ENCODE data around the gene WNT8B.

WNT8B gene

GRCh38 chr10:100528123-100528886 is 65.5 kb downstream of the WNT8B start:
- no peak for TF ChIP-seq PPARA (CRISPR knock-in tag; IDR thresholded peaks at IDR 0.05; ENCODE audit: borderline replicate concordance)
- TF ChIP-seq ZFP3 (CRISPR knock-in tag; IDR thresholded peaks at IDR 0.05): no peak
- TF ChIP-seq ARNTL (CRISPR knock-in tag; IDR thresholded peaks at IDR 0.05; ENCODE audit: borderline replicate concordance, low read depth): no peak
- no peak for TF ChIP-seq TCF4 (CRISPR knock-in tag; IDR thresholded peaks at IDR 0.05; ENCODE audit: borderline replicate concordance)
- TF ChIP-seq, protein P1, sequence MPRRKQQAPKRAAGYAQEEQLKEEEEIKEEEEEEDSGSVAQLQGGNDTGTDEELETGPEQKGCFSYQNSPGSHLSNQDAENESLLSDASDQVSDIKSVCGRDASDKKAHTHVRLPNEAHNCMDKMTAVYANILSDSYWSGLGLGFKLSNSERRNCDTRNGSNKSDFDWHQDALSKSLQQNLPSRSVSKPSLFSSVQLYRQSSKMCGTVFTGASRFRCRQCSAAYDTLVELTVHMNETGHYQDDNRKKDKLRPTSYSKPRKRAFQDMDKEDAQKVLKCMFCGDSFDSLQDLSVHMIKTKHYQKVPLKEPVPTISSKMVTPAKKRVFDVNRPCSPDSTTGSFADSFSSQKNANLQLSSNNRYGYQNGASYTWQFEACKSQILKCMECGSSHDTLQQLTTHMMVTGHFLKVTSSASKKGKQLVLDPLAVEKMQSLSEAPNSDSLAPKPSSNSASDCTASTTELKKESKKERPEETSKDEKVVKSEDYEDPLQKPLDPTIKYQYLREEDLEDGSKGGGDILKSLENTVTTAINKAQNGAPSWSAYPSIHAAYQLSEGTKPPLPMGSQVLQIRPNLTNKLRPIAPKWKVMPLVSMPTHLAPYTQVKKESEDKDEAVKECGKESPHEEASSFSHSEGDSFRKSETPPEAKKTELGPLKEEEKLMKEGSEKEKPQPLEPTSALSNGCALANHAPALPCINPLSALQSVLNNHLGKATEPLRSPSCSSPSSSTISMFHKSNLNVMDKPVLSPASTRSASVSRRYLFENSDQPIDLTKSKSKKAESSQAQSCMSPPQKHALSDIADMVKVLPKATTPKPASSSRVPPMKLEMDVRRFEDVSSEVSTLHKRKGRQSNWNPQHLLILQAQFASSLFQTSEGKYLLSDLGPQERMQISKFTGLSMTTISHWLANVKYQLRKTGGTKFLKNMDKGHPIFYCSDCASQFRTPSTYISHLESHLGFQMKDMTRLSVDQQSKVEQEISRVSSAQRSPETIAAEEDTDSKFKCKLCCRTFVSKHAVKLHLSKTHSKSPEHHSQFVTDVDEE (CRISPR knock-in tag; IDR thresholded peaks at IDR 0.05): no peak
- no peak for TF ChIP-seq GLIS3 (CRISPR knock-in tag; IDR thresholded peaks at IDR 0.05)
- TF ChIP-seq, protein P2, sequence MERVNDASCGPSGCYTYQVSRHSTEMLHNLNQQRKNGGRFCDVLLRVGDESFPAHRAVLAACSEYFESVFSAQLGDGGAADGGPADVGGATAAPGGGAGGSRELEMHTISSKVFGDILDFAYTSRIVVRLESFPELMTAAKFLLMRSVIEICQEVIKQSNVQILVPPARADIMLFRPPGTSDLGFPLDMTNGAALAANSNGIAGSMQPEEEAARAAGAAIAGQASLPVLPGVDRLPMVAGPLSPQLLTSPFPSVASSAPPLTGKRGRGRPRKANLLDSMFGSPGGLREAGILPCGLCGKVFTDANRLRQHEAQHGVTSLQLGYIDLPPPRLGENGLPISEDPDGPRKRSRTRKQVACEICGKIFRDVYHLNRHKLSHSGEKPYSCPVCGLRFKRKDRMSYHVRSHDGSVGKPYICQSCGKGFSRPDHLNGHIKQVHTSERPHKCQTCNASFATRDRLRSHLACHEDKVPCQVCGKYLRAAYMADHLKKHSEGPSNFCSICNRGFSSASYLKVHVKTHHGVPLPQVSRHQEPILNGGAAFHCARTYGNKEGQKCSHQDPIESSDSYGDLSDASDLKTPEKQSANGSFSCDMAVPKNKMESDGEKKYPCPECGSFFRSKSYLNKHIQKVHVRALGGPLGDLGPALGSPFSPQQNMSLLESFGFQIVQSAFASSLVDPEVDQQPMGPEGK (CRISPR knock-in tag; IDR thresholded peaks at IDR 0.05; ENCODE audit: borderline replicate concordance): no peak
- no peak for TF ChIP-seq SNAI2 (CRISPR knock-in tag; IDR thresholded peaks at IDR 0.05)
- TF ChIP-seq ZC3H10 (CRISPR knock-in tag; IDR thresholded peaks at IDR 0.05): no peak
- no peak for TF ChIP-seq OSR1 (CRISPR knock-in tag; IDR thresholded peaks at IDR 0.05)
- TF ChIP-seq BACH2 (CRISPR knock-in tag; IDR thresholded peaks at IDR 0.05; ENCODE audit: borderline replicate concordance): no peak
- TF ChIP-seq ZNF8 (CRISPR knock-in tag; IDR thresholded peaks at IDR 0.05): no peak
- ATAC-seq: no peak

DNA sequence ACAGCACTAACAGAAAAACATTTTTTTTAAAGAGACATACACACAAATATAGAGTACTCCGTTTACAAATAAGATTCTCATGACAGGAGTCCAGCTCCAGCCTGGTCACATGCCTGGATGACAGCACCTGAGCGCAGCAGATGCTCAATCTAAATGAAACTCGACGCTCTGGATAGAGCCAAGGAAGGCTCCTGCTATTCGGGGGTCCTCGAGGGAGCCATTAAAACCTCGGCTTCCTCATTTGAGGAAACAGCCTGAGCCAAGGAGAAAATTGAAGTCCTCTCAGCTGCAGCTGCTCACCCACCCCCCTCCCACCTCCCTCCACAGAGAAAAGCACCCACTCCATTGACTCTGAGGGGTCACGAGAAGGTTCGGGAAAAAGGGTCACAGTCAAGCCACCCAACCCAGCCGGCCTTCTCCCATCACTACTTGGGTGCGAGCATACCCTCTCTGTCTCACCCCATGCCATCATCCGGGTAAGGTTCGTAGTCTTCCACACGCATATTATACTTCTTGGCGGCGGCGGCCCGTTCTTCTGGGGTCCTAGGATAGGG is 66.2 kb downstream of the WNT8B start:
- TF ChIP-seq RARB (CRISPR knock-in tag; IDR thresholded peaks at IDR 0.05) (no peak), SNAI2 (CRISPR knock-in tag; IDR thresholded peaks at IDR 0.05) (no peak), BACH2 (CRISPR knock-in tag; IDR thresholded peaks at IDR 0.05; ENCODE audit: borderline replicate concordance) (no peak), PPARA (CRISPR knock-in tag; IDR thresholded peaks at IDR 0.05; ENCODE audit: borderline replicate concordance) (no peak), ZC3H10 (CRISPR knock-in tag; IDR thresholded peaks at IDR 0.05) (no peak)
- peak; percentile 27 for ATAC-seq

DNA sequence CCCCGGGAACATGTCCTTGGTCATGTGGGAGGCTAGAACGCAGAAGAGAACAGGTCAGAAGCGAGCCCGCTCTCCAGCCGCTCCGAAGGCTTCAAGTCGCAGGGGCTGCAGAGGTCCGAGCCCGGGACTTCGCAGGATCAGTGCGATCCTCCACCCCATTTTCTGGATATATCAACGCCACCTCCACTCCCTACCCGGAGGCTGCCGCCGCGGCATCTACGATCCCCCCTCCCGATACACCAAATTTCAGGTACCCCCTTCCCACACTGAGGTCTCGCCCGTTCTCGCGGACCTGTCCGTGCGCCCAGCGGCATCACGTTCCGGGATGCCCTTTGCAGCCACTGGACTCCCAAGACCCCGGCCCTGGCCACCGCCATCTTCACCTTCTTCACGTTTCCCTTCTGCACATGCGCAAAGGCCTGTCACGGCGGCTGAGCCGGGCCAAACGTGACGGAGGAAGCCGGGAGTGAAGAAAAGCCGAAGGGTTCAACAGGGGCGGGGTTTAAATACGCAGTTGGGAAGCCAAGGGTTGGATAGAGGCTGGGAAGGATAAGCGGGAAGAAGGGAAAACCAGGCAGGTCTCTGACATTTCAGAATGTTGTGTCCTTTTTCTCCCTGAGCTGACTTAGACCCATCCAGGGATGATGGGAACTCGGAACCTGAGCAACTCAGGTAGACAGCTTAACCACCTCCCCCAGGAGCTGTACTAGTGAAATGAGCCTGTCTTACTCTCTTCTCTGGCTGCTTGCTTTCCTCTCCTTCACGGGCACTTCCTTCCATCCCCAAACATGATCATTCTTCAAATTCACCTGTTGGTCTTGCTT is 66.9 kb downstream of the WNT8B start, which contains the start of gene NDUFB8:
TSS of gene NDUFB8 (minus strand) at position 397 of the 824 bp plus-strand sequence. CDS start at position 377, 20 bp downstream.
- TF ChIP-seq ZFP30 (CRISPR knock-in tag; IDR thresholded peaks at IDR 0.05): no peak
- TF ChIP-seq ZC3H10 (CRISPR knock-in tag; IDR thresholded peaks at IDR 0.05): no peak
- no peak for TF ChIP-seq CSRNP3 (CRISPR knock-in tag; IDR thresholded peaks at IDR 0.05)
- peak; percentile 93 for ATAC-seq

GRCh38 chr10:100531761-100532160 is 69.0 kb downstream of the WNT8B start:
- ATAC-seq: no peak
- TF ChIP-seq, protein P2 (CRISPR knock-in tag; IDR thresholded peaks at IDR 0.05; ENCODE audit: borderline replicate concordance): no peak
- TF ChIP-seq SNAI2 (CRISPR knock-in tag; IDR thresholded peaks at IDR 0.05): no peak
- TF ChIP-seq ARNTL (CRISPR knock-in tag; IDR thresholded peaks at IDR 0.05; ENCODE audit: borderline replicate concordance, low read depth): no peak
- no peak for TF ChIP-seq ZC3H10 (CRISPR knock-in tag; IDR thresholded peaks at IDR 0.05)
- no peak for TF ChIP-seq RARB (CRISPR knock-in tag; IDR thresholded peaks at IDR 0.05)
- TF ChIP-seq CREB5 (CRISPR knock-in tag; IDR thresholded peaks at IDR 0.05; ENCODE audit: low read depth): no peak
- TF ChIP-seq ZNF8 (CRISPR knock-in tag; IDR thresholded peaks at IDR 0.05): no peak
- TF ChIP-seq ZNF565 (CRISPR knock-in tag; conservative IDR thresholded peaks at IDR 0.05; ENCODE audit: low read depth): no peak
